ENCODE measurements around the gene PCNX3. TPM values are rescaled to one million over a fixed set of nuclear protein-coding genes. Genes with fewer than 3 reads are reported as not detected.

The PCNX3 gene
- polyA plus RNA-seq, 1 donor, result 21.7 TPM

DNA sequence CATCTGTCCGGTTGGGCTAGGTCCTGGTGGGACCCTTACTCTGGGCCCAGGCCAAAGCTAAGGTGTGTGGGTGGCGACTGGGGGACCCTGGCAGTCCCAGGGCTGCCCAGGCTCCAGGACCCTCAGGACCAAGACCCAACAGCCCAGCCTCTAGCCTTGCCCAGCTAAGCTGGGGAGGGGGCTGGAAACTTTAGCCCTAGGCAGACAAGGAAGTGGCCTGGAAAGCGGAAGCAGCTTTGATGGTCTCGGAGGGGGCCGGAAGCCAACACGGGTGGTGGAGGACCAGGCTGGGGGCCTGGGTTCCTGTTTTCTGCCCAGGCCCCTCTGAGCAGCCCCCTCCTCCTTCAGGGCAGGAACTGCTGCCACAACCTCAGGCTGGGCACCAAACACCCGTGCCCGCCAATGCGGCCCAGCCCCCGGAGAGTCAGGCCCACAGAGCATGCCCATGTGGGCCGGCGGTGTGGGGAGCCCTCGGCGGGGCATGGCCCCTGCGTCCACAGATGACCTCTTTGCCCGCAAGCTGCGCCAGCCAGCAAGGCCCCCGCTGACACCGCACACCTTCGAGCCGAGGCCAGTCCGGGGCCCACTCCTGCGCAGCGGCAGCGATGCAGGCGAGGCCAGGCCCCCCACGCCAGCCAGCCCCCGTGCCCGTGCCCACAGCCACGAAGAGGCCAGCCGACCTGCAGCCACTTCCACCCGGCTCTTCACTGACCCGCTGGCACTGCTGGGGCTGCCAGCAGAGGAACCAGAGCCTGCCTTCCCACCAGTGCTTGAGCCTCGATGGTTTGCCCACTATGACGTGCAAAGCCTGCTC is 25.1 kb downstream of the PCNX3 start:
- DNase-seq, result no peak

GRCh38 chr11:65641297-65642013 is 25.9 kb downstream of the PCNX3 start:
- no peak for DNase-seq

DNA sequence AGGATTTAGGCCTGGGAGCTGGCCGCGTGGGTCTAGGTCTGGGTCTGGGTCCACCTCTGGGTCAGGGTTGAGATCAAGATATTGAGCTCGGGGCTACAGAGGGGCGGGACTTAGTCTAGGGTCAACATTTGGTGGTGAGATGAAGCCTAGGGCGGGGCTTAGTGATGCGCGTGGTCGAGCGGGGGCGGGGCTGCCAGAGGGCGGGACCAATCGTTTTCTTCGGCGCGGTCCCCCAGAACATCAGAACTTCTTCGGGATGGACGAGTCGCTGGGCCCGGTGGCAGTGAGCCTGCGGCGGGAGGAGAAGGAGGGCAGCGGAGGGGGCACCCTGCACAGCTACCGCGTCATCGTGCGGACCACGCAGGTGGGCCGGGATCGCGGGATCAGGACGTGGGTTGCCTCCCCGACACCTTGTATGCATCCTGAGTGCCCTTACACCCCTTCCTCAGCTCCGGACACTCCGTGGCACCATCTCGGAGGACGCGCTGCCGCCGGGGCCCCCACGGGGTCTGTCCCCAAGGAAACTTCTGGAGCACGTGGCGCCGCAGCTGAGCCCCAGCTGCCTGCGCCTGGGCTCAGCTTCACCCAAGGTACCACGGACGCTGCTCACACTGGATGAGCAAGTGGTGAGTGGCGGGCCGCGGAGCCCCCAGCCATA is 26.6 kb downstream of the PCNX3 start:
- DNase-seq, result no peak

GRCh38 chr11:65643971-65644370 is 28.4 kb downstream of the PCNX3 start:
- DNase-seq, result no peak

DNA sequence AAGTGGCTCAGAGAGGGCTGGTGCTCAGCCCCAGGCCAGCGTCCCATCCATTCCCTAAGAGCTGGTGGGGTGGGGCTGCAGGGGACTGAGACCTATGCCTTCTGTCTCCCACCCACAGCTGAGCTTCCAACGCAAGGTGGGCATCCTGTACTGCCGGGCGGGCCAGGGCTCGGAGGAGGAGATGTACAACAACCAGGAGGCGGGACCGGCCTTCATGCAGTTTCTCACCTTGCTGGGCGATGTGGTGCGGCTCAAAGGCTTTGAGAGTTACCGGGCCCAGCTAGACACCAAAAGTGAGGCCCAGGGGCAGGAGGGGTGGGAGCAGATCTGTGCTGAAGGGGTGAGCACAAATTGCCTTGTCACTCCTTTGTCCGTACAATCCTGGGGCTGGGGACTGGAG is 29.3 kb downstream of the PCNX3 start:
- DNase-seq, result no peak

GRCh38 chr11:65645710-65646109 is 30.1 kb downstream of the PCNX3 start:
- DNase-seq, result no peak

GRCh38 chr11:65646288-65646957 is 30.8 kb downstream of the PCNX3 start:
- DNase-seq, result no peak

GRCh38 chr11:65646958-65647701 is 31.6 kb downstream of the PCNX3 start:
- DNase-seq, result no peak

DNA sequence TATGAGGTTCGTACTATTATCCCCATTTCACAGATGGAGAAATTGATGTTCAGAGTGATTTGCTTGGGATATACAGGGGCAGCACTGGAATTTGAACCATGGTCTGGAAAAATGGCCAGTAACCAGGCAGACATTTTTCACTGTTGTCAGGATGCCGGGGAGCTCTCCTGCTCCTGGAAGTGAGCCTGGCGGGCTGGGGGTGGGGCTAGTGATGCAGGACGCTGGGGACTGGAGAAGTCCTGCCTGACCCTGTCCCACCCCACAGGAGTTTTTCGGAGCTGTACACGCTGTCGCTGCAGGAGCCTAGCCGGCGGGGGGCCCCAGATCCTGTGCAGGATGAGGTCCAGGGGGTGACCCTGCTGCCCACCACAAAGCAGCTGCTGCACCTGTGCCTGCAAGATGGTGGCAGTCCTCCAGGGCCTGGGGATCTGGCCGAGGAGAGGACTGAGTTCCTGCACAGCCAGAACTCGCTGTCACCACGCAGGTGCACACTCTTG is 33.5 kb downstream of the PCNX3 start:
- DNase-seq, result no peak

GRCh38 chr11:65649656-65650546 is 34.3 kb downstream of the PCNX3 start:
- DNase-seq, result no peak

- DNase-seq, result no peak
Measured at GRCh38 chr11:65650547-65651338, 35.2 kb downstream of the PCNX3 start.

DNA sequence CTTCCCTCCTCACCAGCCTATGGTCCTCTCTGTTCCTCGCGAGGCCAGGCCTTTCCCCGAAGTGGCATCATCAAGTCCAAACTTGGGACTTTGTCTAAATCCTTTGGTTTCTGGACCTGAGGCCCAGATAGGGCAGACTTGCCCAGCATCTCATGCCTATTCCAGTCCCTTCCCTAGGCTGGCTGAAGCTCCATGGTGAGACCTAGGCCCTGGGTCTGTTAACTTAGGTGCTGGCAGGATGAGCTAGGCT is 35.7 kb downstream of the PCNX3 start:
- no peak for DNase-seq

DNA sequence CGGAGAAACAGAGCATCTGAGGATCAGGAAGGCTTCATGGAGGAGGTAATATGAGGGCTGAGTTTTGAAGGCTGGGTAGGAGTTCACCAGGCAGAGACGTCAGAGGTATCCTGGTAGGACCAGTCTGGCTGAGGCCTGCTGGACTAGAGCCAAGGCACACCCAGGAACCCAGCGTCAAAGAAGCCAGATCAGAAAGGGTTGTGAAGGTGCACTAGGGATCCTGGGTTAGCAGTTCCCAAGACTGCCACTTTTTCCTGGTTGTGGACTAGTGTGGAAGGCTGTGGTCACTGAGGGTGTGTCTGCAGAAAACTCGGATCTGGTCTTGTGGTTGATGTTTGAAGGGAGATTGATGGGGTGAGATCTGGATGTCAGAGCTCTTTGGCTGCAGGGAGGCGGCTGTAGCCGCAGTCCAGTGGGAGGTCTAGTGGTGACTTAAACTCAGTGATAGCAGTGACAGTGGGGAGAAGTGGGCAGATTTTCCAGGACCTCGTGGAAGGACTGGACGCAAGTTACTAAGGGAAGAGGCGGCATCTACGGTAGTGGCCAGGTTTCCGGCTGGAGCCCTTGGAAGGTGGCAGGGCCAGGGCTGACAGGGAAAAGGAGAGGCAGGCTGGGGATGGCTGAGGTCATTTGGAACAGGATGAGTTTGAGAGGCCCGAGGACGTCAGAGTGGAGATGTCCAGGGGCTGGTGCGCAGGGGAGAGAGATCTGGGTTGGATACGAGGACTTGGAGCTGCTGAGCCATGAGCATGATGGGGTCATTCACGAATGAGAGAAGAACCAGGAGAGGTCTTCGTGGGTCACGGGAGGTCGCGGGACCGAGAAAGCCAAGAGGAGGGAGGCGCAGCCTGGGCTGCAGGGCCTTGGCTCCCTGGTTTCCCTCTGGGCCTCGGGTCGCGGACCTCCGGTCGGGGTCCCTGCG is 36.3 kb downstream of the PCNX3 start:
- DNase-seq, result no peak

GRCh38 chr11:65652511-65653228 is 37.1 kb downstream of the PCNX3 start:
- peak; percentile 95 for DNase-seq

- no peak for DNase-seq
Measured at GRCh38 chr11:65653229-65654225, 38.0 kb downstream of the PCNX3 start.

GRCh38 chr11:65654375-65655349 is 39.1 kb downstream of the PCNX3 start:
- no peak for DNase-seq

Data from hindlimb muscle (tissue), 1 donor.